ENCODE data around the gene SLC1A1.

DNA sequence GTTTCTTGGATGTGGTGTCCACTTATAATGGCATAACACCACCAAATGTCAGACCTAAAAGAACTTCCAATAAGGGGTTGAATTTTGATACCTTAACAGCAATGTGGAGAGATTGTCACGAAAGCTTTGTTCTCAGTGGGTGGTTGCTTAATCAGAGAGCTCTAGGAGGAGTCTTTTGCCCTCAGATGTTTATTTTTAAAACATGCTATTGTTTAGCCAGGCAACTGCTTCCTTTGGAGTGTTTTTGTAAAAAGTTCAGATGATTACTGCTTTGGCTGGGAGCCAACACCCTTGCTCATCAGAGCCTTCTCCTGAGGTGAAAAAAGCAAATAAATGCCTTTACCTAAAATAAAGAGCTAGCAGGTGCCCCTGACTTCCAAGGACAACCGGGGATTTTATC, 65.0 kb downstream of the SLC1A1 start:
- TF ChIP-seq, protein P1, sequence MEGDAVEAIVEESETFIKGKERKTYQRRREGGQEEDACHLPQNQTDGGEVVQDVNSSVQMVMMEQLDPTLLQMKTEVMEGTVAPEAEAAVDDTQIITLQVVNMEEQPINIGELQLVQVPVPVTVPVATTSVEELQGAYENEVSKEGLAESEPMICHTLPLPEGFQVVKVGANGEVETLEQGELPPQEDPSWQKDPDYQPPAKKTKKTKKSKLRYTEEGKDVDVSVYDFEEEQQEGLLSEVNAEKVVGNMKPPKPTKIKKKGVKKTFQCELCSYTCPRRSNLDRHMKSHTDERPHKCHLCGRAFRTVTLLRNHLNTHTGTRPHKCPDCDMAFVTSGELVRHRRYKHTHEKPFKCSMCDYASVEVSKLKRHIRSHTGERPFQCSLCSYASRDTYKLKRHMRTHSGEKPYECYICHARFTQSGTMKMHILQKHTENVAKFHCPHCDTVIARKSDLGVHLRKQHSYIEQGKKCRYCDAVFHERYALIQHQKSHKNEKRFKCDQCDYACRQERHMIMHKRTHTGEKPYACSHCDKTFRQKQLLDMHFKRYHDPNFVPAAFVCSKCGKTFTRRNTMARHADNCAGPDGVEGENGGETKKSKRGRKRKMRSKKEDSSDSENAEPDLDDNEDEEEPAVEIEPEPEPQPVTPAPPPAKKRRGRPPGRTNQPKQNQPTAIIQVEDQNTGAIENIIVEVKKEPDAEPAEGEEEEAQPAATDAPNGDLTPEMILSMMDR (IDR thresholded peaks at IDR 0.05), result no peak
- TF ChIP-seq POLR2A (IDR thresholded peaks at IDR 0.05) (no peak), POLR2AphosphoS5 (IDR thresholded peaks at IDR 0.05) (no peak)

Measured in breast epithelium (tissue), 3 donors.